Neural crest cell (in vitro differentiated cells): ENCODE data around the gene PDK2. TPM values are rescaled to one million over a fixed set of nuclear protein-coding genes. Genes with fewer than 3 reads are reported as not detected.
A peak's percentile ranks its signal among the peaks of the same experiment; 100 is the strongest.

Source experiments
- DNase-seq: peaks from one replicate; pipeline ENCODE4 v3.0.0; 2021; ENCODE audit warnings: low read depth, mixed read lengths, low spot score
- H3K27ac Mint-ChIP-seq: one replicate; pipeline ENCODE4 v1.8.0; 2021; ENCODE audit warnings: mild to moderate bottlenecking, mixed read lengths; ENCODE audit not compliant: unreplicated experiment
- H3K27me3 Mint-ChIP-seq: 2 replicates; pipeline ENCODE4 v1.8.0; 2021; ENCODE audit warnings: low read depth, mild to moderate bottlenecking, mixed read lengths
- H3K36me3 Mint-ChIP-seq: 2 replicates; pipeline ENCODE4 v1.8.0; 2021; ENCODE audit warnings: low read depth, mild to moderate bottlenecking, mixed read lengths
- H3K4me1 Mint-ChIP-seq: 2 replicates; pipeline ENCODE4 v1.8.0; 2021; ENCODE audit warnings: mixed read lengths
- H3K4me3 Mint-ChIP-seq: one replicate; pipeline ENCODE4 v1.8.0; 2021; ENCODE audit warnings: mild to moderate bottlenecking, mixed read lengths
- H3K9me3 Mint-ChIP-seq: 2 replicates; pipeline ENCODE4 v1.8.0; 2021; ENCODE audit warnings: mixed read lengths
- CTCF ChIP-seq: fragments of 200-600 bp; sonication (generic); conservative IDR thresholded peaks from 2 replicates; pipeline ENCODE4 v1.5.0; 2021; ENCODE audit warnings: antibody characterized with exemption, mild to moderate bottlenecking
- total RNA-seq: library from RNA; stranded (reverse); gene quantifications from 2 replicates; pipeline ENCODE4 v1.2.1, GENCODE V29; 2021

Gene PDK2
- total RNA-seq, 1 donor from 2014 or later: 21.6 TPM

GRCh38 chr17:50055426-50056216 is 39.5 kb upstream of the PDK2 start, which contains the start of gene ITGA3:
Gene ITGA3, plus strand, starts transcription at chr17:50056110. Its CDS starts 330 bp downstream, at chr17:50056440.
- Mint-ChIP-seq H3K9me3 (no peaks in the 10 kb centered on the region), H3K4me3 (peak within 1 kb of the TSS; percentile 90), H3K27me3 (peaks cover 57% of the 10 kb centered on the region), H3K36me3 (no peaks in the 10 kb centered on the region), H3K27ac (no peak within 1 kb of the TSS), H3K4me1 (peaks cover 53% of the 10 kb centered on the region)
- peak; percentile 41 for DNase-seq
- TF ChIP-seq CTCF: no peak

- Mint-ChIP-seq H3K36me3 (no peaks in the 10 kb centered on the region), H3K4me3 (peak overlapping the region; percentile 90), H3K9me3 (no peaks in the 10 kb centered on the region), H3K27me3 (peaks cover 57% of the 10 kb centered on the region), H3K27ac (no peak overlapping the region), H3K4me1 (peaks cover 50% of the 10 kb centered on the region)
- TF ChIP-seq CTCF: peak; percentile 57
- DNase-seq: peak; percentile 61
Observed at GRCh38 chr17:50056217-50056960, 38.8 kb upstream of the PDK2 start.

GRCh38 chr17:50056961-50057330 is 38.2 kb upstream of the PDK2 start:
- H3K27ac Mint-ChIP-seq: no peak overlapping the region

GRCh38 chr17:50057521-50057991 is 37.6 kb upstream of the PDK2 start:
- H3K9me3 Mint-ChIP-seq: no peaks in the 10 kb centered on the region
- H3K27ac Mint-ChIP-seq: no peak overlapping the region
- H3K4me1 Mint-ChIP-seq: peaks cover 40% of the 10 kb centered on the region
- TF ChIP-seq CTCF: no peak
- H3K27me3 Mint-ChIP-seq: peaks cover 54% of the 10 kb centered on the region
- no peaks in the 10 kb centered on the region for H3K36me3 Mint-ChIP-seq
- no peak for DNase-seq
- H3K4me3 Mint-ChIP-seq: peak overlapping the region; percentile 69

More at GRCh38 chr17:50056961-50057330, 38.2 kb upstream of the PDK2 start:
- H3K4me3 Mint-ChIP-seq: peak overlapping the region; percentile 87
- TF ChIP-seq CTCF: no peak
- H3K27me3 Mint-ChIP-seq: peaks cover 55% of the 10 kb centered on the region
- H3K36me3 Mint-ChIP-seq: no peaks in the 10 kb centered on the region
- H3K4me1 Mint-ChIP-seq: peaks cover 46% of the 10 kb centered on the region
- no peak for DNase-seq
- H3K9me3 Mint-ChIP-seq: no peaks in the 10 kb centered on the region

GRCh38 chr17:50058296-50058953 is 36.7 kb upstream of the PDK2 start:
- Mint-ChIP-seq H3K36me3 (no peaks in the 10 kb centered on the region), H3K27ac (no peak overlapping the region), H3K4me3 (peak overlapping the region; percentile 39), H3K9me3 (no peaks in the 10 kb centered on the region), H3K4me1 (peaks cover 34% of the 10 kb centered on the region), H3K27me3 (peaks cover 47% of the 10 kb centered on the region)
- DNase-seq: no peak
- TF ChIP-seq CTCF: no peak
